Gastroesophageal sphincter (tissue), 3 donors: Measurements from ENCODE around the gene OIT3.

Experiments used
- CTCF ChIP-seq, 4 experiments: fragments of 200-600 bp in 2 of 4; fragments of 450-650 bp in 2 of 4; sonication (generic) in 1 of 4; IDR thresholded peaks; one replicate each; pipeline ENCODE4 v1.5.1; 2017 to 2019; ENCODE audit warnings: antibody characterized with exemption in 4 of 4, mild to moderate bottlenecking in 2 of 4, moderate library complexity in 2 of 4
- POLR2A ChIP-seq, 2 donors: fragments of 450-650 bp; IDR thresholded peaks; one replicate each; pipeline ENCODE4 v1.6.1; 2017; ENCODE audit warnings: antibody characterized with exemption in 2 of 2, mild to moderate bottlenecking in 2 of 2, moderate library complexity in 1 of 2

- TF ChIP-seq CTCF (IDR thresholded peaks at IDR 0.05) (no peak), POLR2A (IDR thresholded peaks at IDR 0.05) (no peak)
These were observed 11.3 kb downstream of the OIT3 start for GRCh38 chr10:72904806-72905205.
